Esophagus squamous epithelium (tissue), 5 donors: Measurements from ENCODE around the gene LGMN. TPM values are rescaled to one million over a fixed set of nuclear protein-coding genes. Genes with fewer than 3 reads are reported as not detected.

Source experiments
- DNase-seq: peaks from one replicate; lab custom pipeline; 2025; lab: John Stamatoyannopoulos, UW
- H3K27ac ChIP-seq, 4 donors: fragments of 200-600 bp; sonication (generic); one replicate each; pipeline ENCODE4 v1.5.1; 2016 to 2019; ENCODE audit warnings: mild to moderate bottlenecking in 1 of 4
- H3K27me3 ChIP-seq, 4 donors: fragments of 200-600 bp; sonication (generic); 1 replicate in 3 of 4; 2 replicates in 1 of 4; pipeline versions ENCODE4 v1.5.1 to v1.6.0; 2017 to 2021; ENCODE audit warnings: antibody characterized with exemption in 1 of 4
- H3K36me3 ChIP-seq, 3 donors: fragments of 200-600 bp; sonication (generic); one replicate each; pipeline ENCODE4 v1.5.1; 2016 to 2019
- H3K4me1 ChIP-seq, 3 donors: fragments of 200-600 bp; sonication (generic); one replicate each; pipeline ENCODE4 v1.5.1; 2017 to 2019
- H3K4me3 ChIP-seq, 4 donors: fragments of 200-600 bp; sonication (generic); 1 replicate in 3 of 4; 2 replicates in 1 of 4; pipeline ENCODE4 v1.5.1; 2016 to 2019; ENCODE audit warnings: mild to moderate bottlenecking in 2 of 4, moderate library complexity in 1 of 4
- H3K9me3 ChIP-seq, 3 donors: fragments of 200-600 bp; sonication (generic); one replicate each; pipeline ENCODE4 v1.5.1; 2016 to 2019
- POLR2A ChIP-seq, 4 donors: fragments of 450-650 bp; IDR thresholded peaks; one replicate each; pipeline ENCODE4 v1.6.1; 2017; ENCODE audit warnings: antibody characterized with exemption in 4 of 4, mild to moderate bottlenecking in 4 of 4, moderate library complexity in 3 of 4
- WGBS, 2 donors: methylation state at CpG; one replicate each; pipeline ENCODE4 v1.1.5; 2018; 5-methylcytosine and 5-hydroxymethylcytosine counted together
- intact Hi-C: fragments of 100-400 bp; cut with DNase I; formaldehyde crosslinking; loops from one replicate; pipeline ENCODE4 v1.15.0; 2022
- total RNA-seq, 4 donors: library from RNA; depleted of rRNA; stranded (reverse); fragments of >200 nt; gene quantifications; one replicate each; pipeline ENCODE4 v1.1.0, GENCODE V29; 2016
- TF ChIP-seq, protein P1 (sequence below), 6 experiments: fragments of 450-650 bp in 4 of 6; fragments of 200-600 bp in 2 of 6; sonication (generic) in 2 of 6; IDR thresholded peaks; one replicate each; pipeline ENCODE4 v1.5.1; 2016 to 2019; ENCODE audit warnings: antibody characterized with exemption in 6 of 6, mild to moderate bottlenecking in 4 of 6, moderate library complexity in 4 of 6
- donor health status: DM: yes; HTN: yes; CAD: no.

The LGMN gene
- total RNA-seq, 4 donors from 2014 or later, result 42.6 to 107 (median 70.8) TPM

DNA sequence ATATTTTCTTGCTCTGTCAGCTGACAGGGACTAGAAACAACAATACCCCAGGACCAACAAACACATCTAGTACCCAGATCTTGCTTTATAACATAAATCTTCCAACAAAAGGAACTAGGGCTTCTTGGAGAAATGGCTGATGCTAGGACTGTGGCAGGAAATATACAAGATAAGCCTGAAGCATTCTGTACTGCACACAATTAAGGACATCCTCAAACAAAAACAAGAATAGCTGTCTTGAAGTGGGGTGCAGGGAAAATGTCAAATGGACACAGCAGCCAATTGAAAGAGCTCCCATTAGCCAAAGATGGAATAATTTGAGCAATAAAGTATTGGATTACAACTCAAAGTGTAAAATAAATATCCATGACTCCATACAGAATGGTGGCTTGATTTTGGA, 50.0 kb downstream of the LGMN start:
- no peak for TF ChIP-seq POLR2A (IDR thresholded peaks at IDR 0.05)
- TF ChIP-seq, protein P1, sequence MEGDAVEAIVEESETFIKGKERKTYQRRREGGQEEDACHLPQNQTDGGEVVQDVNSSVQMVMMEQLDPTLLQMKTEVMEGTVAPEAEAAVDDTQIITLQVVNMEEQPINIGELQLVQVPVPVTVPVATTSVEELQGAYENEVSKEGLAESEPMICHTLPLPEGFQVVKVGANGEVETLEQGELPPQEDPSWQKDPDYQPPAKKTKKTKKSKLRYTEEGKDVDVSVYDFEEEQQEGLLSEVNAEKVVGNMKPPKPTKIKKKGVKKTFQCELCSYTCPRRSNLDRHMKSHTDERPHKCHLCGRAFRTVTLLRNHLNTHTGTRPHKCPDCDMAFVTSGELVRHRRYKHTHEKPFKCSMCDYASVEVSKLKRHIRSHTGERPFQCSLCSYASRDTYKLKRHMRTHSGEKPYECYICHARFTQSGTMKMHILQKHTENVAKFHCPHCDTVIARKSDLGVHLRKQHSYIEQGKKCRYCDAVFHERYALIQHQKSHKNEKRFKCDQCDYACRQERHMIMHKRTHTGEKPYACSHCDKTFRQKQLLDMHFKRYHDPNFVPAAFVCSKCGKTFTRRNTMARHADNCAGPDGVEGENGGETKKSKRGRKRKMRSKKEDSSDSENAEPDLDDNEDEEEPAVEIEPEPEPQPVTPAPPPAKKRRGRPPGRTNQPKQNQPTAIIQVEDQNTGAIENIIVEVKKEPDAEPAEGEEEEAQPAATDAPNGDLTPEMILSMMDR (IDR thresholded peaks at IDR 0.05), result no peak
- peaks cover 2 to 15% (median 13%) of the 10 kb centered on the region in 3 donors for H3K4me1 ChIP-seq
- peaks cover 0 to 11% (median 0%) of the 10 kb centered on the region in 3 donors for H3K36me3 ChIP-seq
- no peak overlapping the region for H3K27ac ChIP-seq
- DNase-seq, result no peak
- no peak overlapping the region for H3K4me3 ChIP-seq
- H3K9me3 ChIP-seq, result no peaks in the 10 kb centered on the region
- intact Hi-C loops, result no loop called here
- no peaks in the 10 kb centered on the region for H3K27me3 ChIP-seq

DNA sequence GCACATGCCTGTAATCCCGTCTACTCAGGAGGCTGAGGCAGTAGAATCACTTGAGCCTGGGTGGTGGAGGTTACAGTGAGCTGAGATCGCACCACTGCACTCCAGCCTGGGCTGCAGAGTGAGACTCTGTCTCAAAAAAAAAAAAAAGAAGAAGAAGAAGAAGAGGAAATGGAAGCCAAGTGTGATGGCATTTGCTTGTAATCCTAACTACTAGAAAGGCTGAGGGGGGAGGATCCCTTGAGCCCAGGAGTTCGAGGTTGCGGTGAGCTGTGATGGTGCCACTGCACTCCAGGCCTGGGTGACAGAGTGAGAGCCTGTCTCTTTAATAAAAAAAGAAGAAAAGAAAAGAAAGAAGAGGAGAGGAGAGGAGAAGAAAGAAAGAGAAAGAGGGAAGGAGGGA, 52.1 kb downstream of the LGMN start:
- Histone ChIP-seq H3K27ac (no peak overlapping the region), H3K4me1 (peaks cover 13 to 30% (median 22%) of the 10 kb centered on the region in 3 donors), H3K9me3 (no peaks in the 10 kb centered on the region), H3K4me3 (no peak overlapping the region), H3K36me3 (no peaks in the 10 kb centered on the region), H3K27me3 (no peaks in the 10 kb centered on the region)
- DNase-seq, result no peak
- intact Hi-C loops, result no loop called here
- no peak for TF ChIP-seq POLR2A (IDR thresholded peaks at IDR 0.05)
- TF ChIP-seq, protein P1 (IDR thresholded peaks at IDR 0.05), result no peak
- WGBS, 2 donors, result 48 to 55% methylated on average over 2 to 4 of the region's 4 CpGs

DNA sequence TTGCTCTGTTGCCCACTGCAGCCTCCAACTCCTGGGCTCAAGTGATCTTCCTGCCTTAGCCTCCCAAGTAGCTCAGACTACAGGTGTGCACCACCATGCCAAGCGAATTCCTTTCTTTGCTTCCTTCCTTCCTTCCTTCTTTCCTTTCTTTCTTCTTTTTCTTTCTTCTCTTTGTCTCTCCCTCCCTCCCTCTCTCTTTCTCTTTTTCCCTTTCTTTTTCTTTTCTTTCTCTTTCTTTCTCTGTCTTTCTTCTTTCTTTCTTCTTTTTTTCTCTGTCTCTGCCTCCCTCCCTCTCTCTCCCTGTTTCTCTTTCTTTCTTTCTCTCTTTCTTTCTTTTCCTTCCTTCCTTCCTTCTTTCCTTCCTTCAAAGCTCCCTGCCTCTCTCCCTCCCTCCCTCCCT, 52.9 kb downstream of the LGMN start:
- intact Hi-C loops, result no loop called here
- no peaks in the 10 kb centered on the region for H3K27me3 ChIP-seq
- no peaks in the 10 kb centered on the region for H3K36me3 ChIP-seq
- no peak for DNase-seq
- TF ChIP-seq, protein P1 (IDR thresholded peaks at IDR 0.05), result no peak
- TF ChIP-seq POLR2A (IDR thresholded peaks at IDR 0.05), result no peak
- peaks cover 13 to 30% (median 22%) of the 10 kb centered on the region in 3 donors for H3K4me1 ChIP-seq
- WGBS, 2 donors, result 88 to 93% methylated on average over 1 of the region's 1 CpG
- no peak overlapping the region for H3K4me3 ChIP-seq
- H3K9me3 ChIP-seq, result no peaks in the 10 kb centered on the region
- H3K27ac ChIP-seq, result no peak overlapping the region

DNA sequence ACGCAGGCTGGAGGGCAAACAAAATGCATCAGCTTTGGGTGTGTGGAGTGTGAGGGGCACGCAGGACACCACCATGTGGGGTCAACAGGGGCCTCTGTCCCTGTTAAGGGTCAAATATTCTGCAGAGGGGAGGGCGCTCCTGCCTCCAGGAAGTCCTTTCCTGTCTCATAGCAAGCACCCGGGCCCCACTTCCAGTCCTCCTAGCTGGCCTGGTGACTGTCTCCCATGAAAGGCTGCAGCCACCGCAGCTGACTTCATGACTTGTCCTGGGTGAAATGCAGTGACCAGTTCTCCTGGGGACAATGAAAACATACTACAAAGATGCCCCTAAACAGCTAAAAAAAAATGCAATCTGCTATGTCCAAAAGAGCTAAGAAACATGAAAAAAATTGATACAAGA, 53.6 kb downstream of the LGMN start:
- TF ChIP-seq, protein P1 (IDR thresholded peaks at IDR 0.05), result no peak
- TF ChIP-seq POLR2A (IDR thresholded peaks at IDR 0.05), result no peak
- Histone ChIP-seq H3K4me1 (peaks cover 13 to 30% (median 22%) of the 10 kb centered on the region in 3 donors), H3K27me3 (no peaks in the 10 kb centered on the region), H3K4me3 (no peak overlapping the region), H3K9me3 (no peaks in the 10 kb centered on the region), H3K36me3 (no peaks in the 10 kb centered on the region), H3K27ac (no peak overlapping the region)
- WGBS, 2 donors, result 54 to 56% methylated on average over 2 to 3 of the region's 5 CpGs
- no peak for DNase-seq
- intact Hi-C loops, result no loop called here

- no peak for DNase-seq
- no peak overlapping the region for H3K27ac ChIP-seq
- intact Hi-C loops, result no loop called here
- H3K9me3 ChIP-seq, result no peaks in the 10 kb centered on the region
- peaks cover 13 to 30% (median 22%) of the 10 kb centered on the region in 3 donors for H3K4me1 ChIP-seq
- no peaks in the 10 kb centered on the region for H3K27me3 ChIP-seq
- no peak overlapping the region for H3K4me3 ChIP-seq
- no peaks in the 10 kb centered on the region for H3K36me3 ChIP-seq
- TF ChIP-seq, protein P1 (IDR thresholded peaks at IDR 0.05), result no peak
- no peak for TF ChIP-seq POLR2A (IDR thresholded peaks at IDR 0.05)
- 46 to 51% methylated on average over 11 to 14 of the region's 18 CpGs for WGBS, 2 donors
Observed at GRCh38 chr14:92693998-92694795, 54.2 kb downstream of the LGMN start.
